OCI-LY3 (cell line): ENCODE data around the gene ACSF3.

ENCODE experiments used
- H2AFZ ChIP-seq: fragments of 200-600, 300-600 bp; shearing (Covaris generic); 2 replicates; pipeline ENCODE4 v1.6.0; 2014; ENCODE audit warnings: antibody characterized with exemption, low read depth, low read length
- H3K27ac ChIP-seq: fragments of 200-600, 300-600 bp; sonication (generic); 2 replicates; pipeline ENCODE4 v1.5.1; 2014; ENCODE audit warnings: mild to moderate bottlenecking, low read length, moderate library complexity, mixed read lengths
- H3K27me3 ChIP-seq: fragments of 200-600, 300-600 bp; sonication (generic); 2 replicates; pipeline ENCODE4 v1.6.1; 2014; ENCODE audit warnings: low read depth, low read length, mixed read lengths
- H3K36me3 ChIP-seq: fragments of 200-600, 300-600 bp; sonication (generic); replicated peaks from 2 replicates; pipeline ENCODE3; 2014; ENCODE audit warnings: low read depth, low read length, mixed read lengths
- H3K4me1 ChIP-seq: fragments of 300-600, 200-600 bp; sonication (generic); 2 replicates; pipeline ENCODE4 v1.6.1; 2014; ENCODE audit warnings: low read length, mixed read lengths
- H3K4me2 ChIP-seq: fragments of 200-600, 300-600 bp; sonication (generic); 2 replicates; pipeline ENCODE4 v1.6.1; 2014; ENCODE audit warnings: low read length, mixed read lengths
- H3K4me3 ChIP-seq: fragments of 300-600, 200-600 bp; sonication (generic); 2 replicates; pipeline ENCODE4 v1.5.1; 2014; ENCODE audit warnings: antibody characterized with exemption, mild to moderate bottlenecking, low read length, moderate library complexity
- H3K79me2 ChIP-seq: fragments of 300-600, 200-600 bp; shearing (Covaris generic); 2 replicates; pipeline ENCODE4 v1.6.1; 2014; ENCODE audit warnings: mild to moderate bottlenecking, low read length, mixed read lengths
- H3K9ac ChIP-seq: fragments of 300-600, 200-600 bp; shearing (Covaris generic); 2 replicates; pipeline ENCODE4 v1.6.0; 2014; ENCODE audit warnings: mild to moderate bottlenecking, low read length, moderate library complexity
- H3K9me3 ChIP-seq: fragments of 200-600, 300-600 bp; shearing (Covaris generic); 2 replicates; pipeline ENCODE4 v1.6.1; 2014; ENCODE audit warnings: low read length, mixed read lengths; ENCODE audit not compliant: insufficient read depth
- H4K20me1 ChIP-seq: fragments of 200-600, 300-600 bp; sonication (generic); 2 replicates; pipeline ENCODE4 v1.6.1; 2016; ENCODE audit warnings: low read length, mixed read lengths; ENCODE audit not compliant: insufficient read depth
- EZH2phosphoT487 ChIP-seq: fragments of 200-600 bp; shearing (Covaris generic); IDR thresholded peaks from 2 replicates; pipeline ENCODE4 v1.6.1; 2018; ENCODE audit warnings: antibody characterized with exemption, mixed run types, low read depth
- TF ChIP-seq, protein P1 (sequence below): fragments of 200-600, 300-600 bp; sonication (generic); IDR thresholded peaks from 2 replicates; pipeline ENCODE4 v1.5.1; 2014; ENCODE audit warnings: antibody characterized with exemption, low read length, low read depth

ACSF3 gene

DNA sequence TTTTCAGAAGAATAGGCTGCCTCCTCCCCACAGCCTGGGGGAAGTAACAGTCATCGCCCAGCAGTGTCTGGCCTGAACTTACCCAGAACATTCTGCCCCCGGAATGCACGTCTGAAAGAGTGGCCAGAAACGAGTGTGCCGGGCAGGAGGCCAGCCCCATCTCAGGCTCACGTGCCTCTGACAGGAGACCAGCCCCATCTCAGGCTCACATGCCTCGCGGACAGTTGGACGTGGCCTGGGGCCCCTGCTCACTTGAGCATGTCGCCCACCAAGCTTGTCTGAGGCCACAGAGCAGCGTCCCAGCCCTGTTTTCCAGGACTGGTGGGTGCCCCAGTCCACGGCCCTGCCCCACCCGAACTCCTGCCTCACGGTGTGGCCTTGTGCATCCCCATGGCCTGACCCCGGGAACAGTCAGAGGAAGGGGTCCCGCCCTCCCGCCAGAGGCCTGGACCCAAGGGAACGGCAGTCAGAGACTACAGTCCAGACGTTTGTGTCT lies 61.6 kb downstream of the ACSF3 start:
- H3K9me3 ChIP-seq = peaks cover 3% of the 10 kb centered on the region; the same call in 1 of the 2 replicates
- peaks cover 3% of the 10 kb centered on the region; the same call in 1 of the 2 replicates for H4K20me1 ChIP-seq
- H3K9ac ChIP-seq = no peak overlapping the region
- no peak overlapping the region for H3K4me2 ChIP-seq
- H3K79me2 ChIP-seq = no peaks in the 10 kb centered on the region
- TF ChIP-seq EZH2phosphoT487 = no peak
- TF ChIP-seq, protein P1, sequence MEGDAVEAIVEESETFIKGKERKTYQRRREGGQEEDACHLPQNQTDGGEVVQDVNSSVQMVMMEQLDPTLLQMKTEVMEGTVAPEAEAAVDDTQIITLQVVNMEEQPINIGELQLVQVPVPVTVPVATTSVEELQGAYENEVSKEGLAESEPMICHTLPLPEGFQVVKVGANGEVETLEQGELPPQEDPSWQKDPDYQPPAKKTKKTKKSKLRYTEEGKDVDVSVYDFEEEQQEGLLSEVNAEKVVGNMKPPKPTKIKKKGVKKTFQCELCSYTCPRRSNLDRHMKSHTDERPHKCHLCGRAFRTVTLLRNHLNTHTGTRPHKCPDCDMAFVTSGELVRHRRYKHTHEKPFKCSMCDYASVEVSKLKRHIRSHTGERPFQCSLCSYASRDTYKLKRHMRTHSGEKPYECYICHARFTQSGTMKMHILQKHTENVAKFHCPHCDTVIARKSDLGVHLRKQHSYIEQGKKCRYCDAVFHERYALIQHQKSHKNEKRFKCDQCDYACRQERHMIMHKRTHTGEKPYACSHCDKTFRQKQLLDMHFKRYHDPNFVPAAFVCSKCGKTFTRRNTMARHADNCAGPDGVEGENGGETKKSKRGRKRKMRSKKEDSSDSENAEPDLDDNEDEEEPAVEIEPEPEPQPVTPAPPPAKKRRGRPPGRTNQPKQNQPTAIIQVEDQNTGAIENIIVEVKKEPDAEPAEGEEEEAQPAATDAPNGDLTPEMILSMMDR = no peak
- peaks cover 19% of the 10 kb centered on the region for H3K36me3 ChIP-seq
- H3K27me3 ChIP-seq = no peaks in the 10 kb centered on the region
- no peak overlapping the region for H2AFZ ChIP-seq
- H3K27ac ChIP-seq = no peak overlapping the region
- no peak overlapping the region for H3K4me3 ChIP-seq
- H3K4me1 ChIP-seq = peaks cover 9% of the 10 kb centered on the region

DNA sequence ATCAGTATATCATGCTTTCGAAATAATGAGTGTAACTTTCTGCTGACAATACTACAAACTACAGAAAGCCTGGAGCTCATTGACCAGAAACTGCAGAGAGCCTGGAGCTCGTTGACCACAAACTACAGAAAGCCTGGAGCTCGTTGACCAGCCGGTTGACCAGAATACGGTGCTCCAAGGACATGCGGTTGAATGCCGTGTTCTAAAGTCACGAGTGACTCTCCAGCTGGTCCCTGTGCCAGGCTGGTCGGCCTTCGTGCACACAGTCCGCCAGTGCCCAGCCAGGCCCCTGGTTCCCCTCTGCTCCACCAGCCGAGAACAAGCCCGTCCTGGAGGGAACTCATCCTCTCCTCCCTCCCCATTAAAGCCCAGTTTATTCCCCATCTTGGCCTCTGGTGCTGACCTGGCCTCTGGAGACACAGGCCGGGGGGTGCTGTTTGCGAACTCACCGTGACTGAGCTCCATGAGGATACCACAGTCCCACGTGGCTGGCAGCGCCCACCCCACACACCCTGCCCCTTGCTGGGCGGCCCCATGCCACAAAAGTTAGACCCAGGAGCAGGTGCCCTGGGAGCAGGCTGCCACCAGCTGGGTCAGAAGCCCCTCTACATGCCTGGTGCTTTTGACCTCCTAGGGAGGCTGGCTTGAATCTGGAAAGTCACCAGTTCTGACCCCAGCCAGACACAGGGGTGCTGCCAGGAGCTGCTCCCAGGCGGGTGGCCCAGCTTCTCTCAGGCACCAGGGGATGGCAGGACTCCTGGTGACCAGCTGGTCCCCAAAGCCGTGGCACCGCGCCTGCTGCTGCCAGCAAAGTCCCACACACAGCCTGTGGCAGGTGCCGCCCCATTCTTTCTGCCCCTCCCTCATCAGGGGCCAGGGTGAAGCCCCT lies 62.4 kb downstream of the ACSF3 start:
- peaks cover 12% of the 10 kb centered on the region for H3K36me3 ChIP-seq
- peaks cover 9% of the 10 kb centered on the region for H3K4me1 ChIP-seq
- no peak overlapping the region for H3K4me3 ChIP-seq
- no peak overlapping the region for H3K4me2 ChIP-seq
- H2AFZ ChIP-seq = no peak overlapping the region
- H3K9ac ChIP-seq = no peak overlapping the region
- no peaks in the 10 kb centered on the region for H3K27me3 ChIP-seq
- H3K79me2 ChIP-seq = no peaks in the 10 kb centered on the region
- H3K27ac ChIP-seq = no peak overlapping the region
- TF ChIP-seq, protein P1 = peak; percentile 20; the same call in 1 of the 2 replicates
- TF ChIP-seq EZH2phosphoT487 = no peak
- H3K9me3 ChIP-seq = peaks cover 3% of the 10 kb centered on the region; the same call in 1 of the 2 replicates
- peaks cover 3% of the 10 kb centered on the region; the same call in 1 of the 2 replicates for H4K20me1 ChIP-seq

DNA sequence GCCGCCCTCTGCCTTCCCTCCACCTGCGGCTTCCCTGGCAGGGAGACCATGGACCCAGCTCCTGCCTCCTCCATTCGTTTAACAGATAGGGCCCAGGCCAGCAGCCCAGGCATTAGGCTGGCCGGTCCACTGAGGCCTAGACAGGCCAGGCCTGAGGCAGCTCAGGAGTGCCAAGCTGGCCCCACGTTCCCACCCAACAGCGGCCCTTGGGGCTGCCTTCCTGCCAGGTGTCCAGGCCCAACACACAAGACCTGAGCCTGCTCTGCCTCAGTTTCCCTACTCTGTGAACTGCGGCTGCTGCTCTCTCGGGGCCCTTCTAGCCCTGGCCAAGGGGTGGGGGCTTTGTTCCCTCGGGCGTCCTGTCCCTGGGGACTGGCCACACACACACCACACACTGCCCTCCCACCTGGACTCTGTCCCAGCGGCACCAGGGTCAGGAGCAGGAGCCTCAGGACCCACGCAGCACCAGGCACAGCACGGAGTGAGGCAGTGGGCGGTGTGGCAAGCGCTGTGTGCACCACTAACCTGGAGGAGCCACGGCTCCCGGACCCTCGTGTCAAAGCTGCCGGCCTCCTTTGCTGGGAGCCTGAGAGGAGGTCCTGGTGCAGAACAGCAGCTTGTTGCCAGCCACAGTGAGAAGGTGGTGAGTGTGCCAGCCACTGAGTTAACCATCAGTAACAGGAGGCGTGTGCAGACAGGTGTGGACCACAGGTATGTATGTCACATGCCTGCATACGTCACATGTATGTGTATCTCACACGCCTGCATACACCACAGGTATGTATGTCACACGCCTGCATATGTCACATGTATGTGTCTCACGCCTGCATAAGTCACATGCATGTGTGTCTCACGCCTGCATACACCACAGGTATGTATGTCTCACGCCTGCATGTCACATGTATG lies 63.3 kb downstream of the ACSF3 start:
- H3K27ac ChIP-seq = no peak overlapping the region
- H3K79me2 ChIP-seq = no peaks in the 10 kb centered on the region
- no peak overlapping the region for H2AFZ ChIP-seq
- peaks cover 3% of the 10 kb centered on the region; the same call in 1 of the 2 replicates for H4K20me1 ChIP-seq
- H3K27me3 ChIP-seq = no peaks in the 10 kb centered on the region
- TF ChIP-seq, protein P1 = no peak
- TF ChIP-seq EZH2phosphoT487 = no peak
- H3K9me3 ChIP-seq = peaks cover 3% of the 10 kb centered on the region; the same call in 1 of the 2 replicates
- H3K36me3 ChIP-seq = peaks cover 5% of the 10 kb centered on the region
- H3K9ac ChIP-seq = no peak overlapping the region
- no peak overlapping the region for H3K4me2 ChIP-seq
- H3K4me1 ChIP-seq = peaks cover 9% of the 10 kb centered on the region
- H3K4me3 ChIP-seq = no peak overlapping the region
